Panc1 (cell line): Measurements from ENCODE around the gene ABAT. TPM values are rescaled to one million over a fixed set of nuclear protein-coding genes. Genes with fewer than 3 reads are reported as not detected.

Source experiments
- ATAC-seq: fragments of 200-7000 bp; cut with Tn5 transposase; 2 replicates; pipeline ENCODE4 v1.9.1; 2020; ENCODE audit warnings: mild to moderate bottlenecking, moderate library complexity
- BruUV-seq: library from RNA; stranded (reverse); fragments of 400-500 nt; replicated peaks from 2 replicates; lab custom pipeline; 2021; lab: Mats Ljungman, UMichigan
- CTCF ChIA-PET: fragments of 300-600 bp; sonication (Branson Sonifier 250); formaldehyde crosslinking; loops from one replicate; lab custom pipeline; 2022; ENCODE audit warnings: antibody characterized with exemption; lab: Charles Lee
- POLR2A ChIA-PET: fragments of 300-600 bp; sonication (Branson Sonifier 250); formaldehyde crosslinking; loops from one replicate; lab custom pipeline; 2022; ENCODE audit warnings: antibody characterized with exemption; lab: Charles Lee
- DNase-seq: peaks from one replicate; pipeline ENCODE4 v3.0.0-alpha.2; 2010; ENCODE audit warnings: low read depth, low spot score
- H3K27ac ChIP-seq: 2 replicates; pipeline ENCODE4 v1.5.1; 2011; ENCODE audit warnings: mild to moderate bottlenecking, low read length, inconsistent platforms
- H3K27me3 ChIP-seq: fragments of 200-500 bp; sonication (Bioruptor generic); 2 replicates; pipeline ENCODE4 v1.6.0; 2014; ENCODE audit warnings: low read length, inconsistent platforms; ENCODE audit not compliant: control insufficient read depth, insufficient read depth
- H3K36me3 ChIP-seq: fragments of 200-500 bp; sonication (Bioruptor generic); 2 replicates; pipeline ENCODE4 v1.5.1; 2014; ENCODE audit warnings: inconsistent platforms, mild to moderate bottlenecking, low read length, moderate library complexity; ENCODE audit not compliant: control insufficient read depth, insufficient read depth
- H3K4me1 ChIP-seq: 2 replicates; pipeline ENCODE4 v1.5.1; 2011; ENCODE audit warnings: inconsistent platforms, mild to moderate bottlenecking, low read length, moderate library complexity; ENCODE audit not compliant: control insufficient read depth, insufficient read depth
- H3K4me3 ChIP-seq, 2 experiments: 2 replicates each; pipeline ENCODE4 v1.5.1; 2011 to 2012; ENCODE audit warnings: low read depth in 2 of 2, low read length in 2 of 2, mild to moderate bottlenecking in 2 of 2, inconsistent platforms in 1 of 2, moderate library complexity in 1 of 2
- H3K9me3 ChIP-seq: fragments of 200-500 bp; sonication (Bioruptor generic); 2 replicates; pipeline ENCODE4 v1.5.1; 2014; ENCODE audit warnings: low read depth, mild to moderate bottlenecking, inconsistent platforms, low read length, moderate library complexity; ENCODE audit not compliant: control insufficient read depth, insufficient read depth
- POLR2AphosphoS5 ChIP-seq: IDR thresholded peaks from 2 replicates; pipeline ENCODE4 v1.6.1; 2012; ENCODE audit warnings: mild to moderate bottlenecking, low read depth, low read length, moderate library complexity
- SIN3A ChIP-seq: IDR thresholded peaks from 2 replicates; pipeline ENCODE4 v1.6.1; 2012; ENCODE audit warnings: low read depth, mild to moderate bottlenecking, low read length, moderate library complexity, borderline replicate concordance; ENCODE audit not compliant: insufficient read depth
- TCF7L2 ChIP-seq: IDR thresholded peaks from 2 replicates; pipeline ENCODE4 v1.6.1; 2011; ENCODE audit warnings: mild to moderate bottlenecking, low read depth, low read length, inconsistent platforms
- in situ Hi-C: cut with HindIII; loops from 2 replicates; pipeline ENCODE4 v1.10.0; 2016; ENCODE audit warnings: low sequenced_read_pairs, low pct_unique_long_range_greater_than_20kb
- intact Hi-C: fragments of 100-400 bp; cut with micrococcal nuclease; formaldehyde crosslinking; loops from one replicate; pipeline ENCODE4 v1.10.0; 2022; ENCODE audit not compliant: unreplicated experiment
- total RNA-seq: library from RNA; stranded (reverse); gene quantifications from one replicate; pipeline ENCODE4 v1.2.1, GENCODE V29; 2021; ENCODE audit not compliant: unreplicated experiment
- TF ChIP-seq, protein P1 (sequence below): fragments of 450-650 bp; IDR thresholded peaks from 2 replicates; pipeline ENCODE4 v1.5.1; 2017; ENCODE audit warnings: mild to moderate bottlenecking
- TF ChIP-seq, protein P2 (sequence below), 2 experiments: IDR thresholded peaks; 2 replicates each; pipeline ENCODE4 v1.6.1; 2011 to 2012; ENCODE audit warnings: low read depth in 2 of 2, control low read depth in 1 of 2, low read length in 1 of 2, mild to moderate bottlenecking in 1 of 2, moderate library complexity in 1 of 2; ENCODE audit not compliant: insufficient read depth in 1 of 2

Gene ABAT
- total RNA-seq, 1 experiment from 2014 or later, result 0.77 TPM

DNA sequence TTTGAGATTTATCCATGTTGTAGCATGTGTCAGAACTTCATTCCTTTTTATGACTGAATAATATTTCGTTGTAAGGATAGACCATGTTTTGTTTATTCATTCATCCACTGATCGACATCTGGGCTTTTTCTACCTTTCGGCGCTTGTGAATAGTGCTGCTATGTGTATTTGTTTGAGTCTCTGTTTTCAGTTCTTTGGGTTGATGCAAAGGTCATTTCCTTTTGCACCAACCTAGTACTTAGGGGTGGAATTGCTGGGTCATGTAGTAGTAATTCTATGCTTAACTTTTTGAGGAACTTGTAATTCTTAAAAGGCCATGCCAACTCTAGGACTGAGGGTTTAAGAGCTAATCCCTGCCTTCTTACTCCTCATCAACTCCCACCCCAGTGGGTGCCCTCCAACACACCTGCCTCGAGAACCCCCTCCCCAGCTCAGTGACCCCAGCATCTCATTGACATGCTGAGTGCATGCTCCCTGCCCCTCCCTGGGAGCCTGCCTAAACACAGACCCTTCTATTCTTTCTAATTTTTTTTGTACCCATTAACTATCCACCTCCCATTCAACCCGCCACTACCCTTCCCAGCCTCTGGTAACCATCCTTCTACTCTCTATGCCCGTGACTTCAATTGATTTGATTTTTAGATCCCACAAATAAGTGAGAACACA is 51.2 kb downstream of the ABAT start:
- Histone ChIP-seq H3K36me3 (no peaks in the 10 kb centered on the region), H3K9me3 (no peaks in the 10 kb centered on the region), H3K27me3 (peaks cover 3% of the 10 kb centered on the region), H3K4me1 (peaks cover 2% of the 10 kb centered on the region; the same call in 1 of the 2 replicates), H3K27ac (no peak overlapping the region), H3K4me3 (no peak overlapping the region)
- in situ Hi-C loops (no loop called here), intact Hi-C loops (no loop called here)
- ChIA-PET CTCF (interaction anchor here (0.6 kb wide), 1 partner anchor 45 kb away, joined by 3 read pairs; no protein-coding TSS in a partner anchor), POLR2A (no interaction called here)
- DNase-seq (no peak), ATAC-seq (no peak)
- no TSS peak for BruUV-seq
- no peak for TF ChIP-seq POLR2AphosphoS5
- TF ChIP-seq TCF7L2, result no peak
- no peak for TF ChIP-seq SIN3A
- TF ChIP-seq, protein P1, sequence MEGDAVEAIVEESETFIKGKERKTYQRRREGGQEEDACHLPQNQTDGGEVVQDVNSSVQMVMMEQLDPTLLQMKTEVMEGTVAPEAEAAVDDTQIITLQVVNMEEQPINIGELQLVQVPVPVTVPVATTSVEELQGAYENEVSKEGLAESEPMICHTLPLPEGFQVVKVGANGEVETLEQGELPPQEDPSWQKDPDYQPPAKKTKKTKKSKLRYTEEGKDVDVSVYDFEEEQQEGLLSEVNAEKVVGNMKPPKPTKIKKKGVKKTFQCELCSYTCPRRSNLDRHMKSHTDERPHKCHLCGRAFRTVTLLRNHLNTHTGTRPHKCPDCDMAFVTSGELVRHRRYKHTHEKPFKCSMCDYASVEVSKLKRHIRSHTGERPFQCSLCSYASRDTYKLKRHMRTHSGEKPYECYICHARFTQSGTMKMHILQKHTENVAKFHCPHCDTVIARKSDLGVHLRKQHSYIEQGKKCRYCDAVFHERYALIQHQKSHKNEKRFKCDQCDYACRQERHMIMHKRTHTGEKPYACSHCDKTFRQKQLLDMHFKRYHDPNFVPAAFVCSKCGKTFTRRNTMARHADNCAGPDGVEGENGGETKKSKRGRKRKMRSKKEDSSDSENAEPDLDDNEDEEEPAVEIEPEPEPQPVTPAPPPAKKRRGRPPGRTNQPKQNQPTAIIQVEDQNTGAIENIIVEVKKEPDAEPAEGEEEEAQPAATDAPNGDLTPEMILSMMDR, result no peak
- TF ChIP-seq, protein P2, sequence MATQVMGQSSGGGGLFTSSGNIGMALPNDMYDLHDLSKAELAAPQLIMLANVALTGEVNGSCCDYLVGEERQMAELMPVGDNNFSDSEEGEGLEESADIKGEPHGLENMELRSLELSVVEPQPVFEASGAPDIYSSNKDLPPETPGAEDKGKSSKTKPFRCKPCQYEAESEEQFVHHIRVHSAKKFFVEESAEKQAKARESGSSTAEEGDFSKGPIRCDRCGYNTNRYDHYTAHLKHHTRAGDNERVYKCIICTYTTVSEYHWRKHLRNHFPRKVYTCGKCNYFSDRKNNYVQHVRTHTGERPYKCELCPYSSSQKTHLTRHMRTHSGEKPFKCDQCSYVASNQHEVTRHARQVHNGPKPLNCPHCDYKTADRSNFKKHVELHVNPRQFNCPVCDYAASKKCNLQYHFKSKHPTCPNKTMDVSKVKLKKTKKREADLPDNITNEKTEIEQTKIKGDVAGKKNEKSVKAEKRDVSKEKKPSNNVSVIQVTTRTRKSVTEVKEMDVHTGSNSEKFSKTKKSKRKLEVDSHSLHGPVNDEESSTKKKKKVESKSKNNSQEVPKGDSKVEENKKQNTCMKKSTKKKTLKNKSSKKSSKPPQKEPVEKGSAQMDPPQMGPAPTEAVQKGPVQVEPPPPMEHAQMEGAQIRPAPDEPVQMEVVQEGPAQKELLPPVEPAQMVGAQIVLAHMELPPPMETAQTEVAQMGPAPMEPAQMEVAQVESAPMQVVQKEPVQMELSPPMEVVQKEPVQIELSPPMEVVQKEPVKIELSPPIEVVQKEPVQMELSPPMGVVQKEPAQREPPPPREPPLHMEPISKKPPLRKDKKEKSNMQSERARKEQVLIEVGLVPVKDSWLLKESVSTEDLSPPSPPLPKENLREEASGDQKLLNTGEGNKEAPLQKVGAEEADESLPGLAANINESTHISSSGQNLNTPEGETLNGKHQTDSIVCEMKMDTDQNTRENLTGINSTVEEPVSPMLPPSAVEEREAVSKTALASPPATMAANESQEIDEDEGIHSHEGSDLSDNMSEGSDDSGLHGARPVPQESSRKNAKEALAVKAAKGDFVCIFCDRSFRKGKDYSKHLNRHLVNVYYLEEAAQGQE (IDR thresholded peaks at IDR 0.05; ENCODE audit: insufficient read depth in 1 of 2, low read depth in 2 of 2, low read length in 1 of 2), result no peak

DNA sequence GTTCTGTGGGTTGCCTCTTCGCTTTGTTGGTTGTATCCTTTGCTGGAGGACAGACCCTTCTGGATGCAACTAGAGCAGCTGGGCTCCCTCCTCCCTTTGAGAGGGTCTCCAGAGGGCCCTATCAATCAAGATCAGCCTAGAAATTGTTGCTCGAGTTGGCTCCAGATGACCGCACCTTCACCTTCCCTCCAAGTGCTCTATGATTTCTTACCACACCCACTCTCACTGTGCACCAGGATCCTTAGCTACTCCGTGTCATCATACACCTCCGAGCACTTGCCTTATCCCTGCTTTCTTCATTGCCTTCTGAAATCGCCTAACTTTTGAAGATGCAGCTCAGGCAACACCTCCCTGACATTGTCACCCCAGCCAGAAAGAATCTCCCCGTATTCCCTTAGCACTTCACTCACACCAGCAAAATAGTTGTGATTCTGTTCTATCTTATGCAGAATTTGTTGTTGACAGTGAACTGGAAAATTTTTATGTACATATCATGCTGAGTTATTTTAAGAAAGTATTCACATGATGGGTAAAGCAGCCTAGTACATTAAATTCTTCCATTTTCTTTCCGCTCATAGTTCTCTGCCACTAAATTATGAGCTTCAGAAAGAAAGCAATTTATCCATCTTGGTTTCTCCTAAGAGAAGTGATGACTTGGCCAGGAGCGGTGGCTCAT is 52.9 kb downstream of the ABAT start:
- BruUV-seq, result no TSS peak
- ChIA-PET POLR2A (no interaction called here), CTCF (no interaction called here)
- peaks cover 3% of the 10 kb centered on the region for H3K27me3 ChIP-seq
- H3K4me3 ChIP-seq, result no peak overlapping the region
- ATAC-seq (no peak), DNase-seq (no peak)
- intact Hi-C loops (no loop called here), in situ Hi-C loops (no loop called here)
- H3K27ac ChIP-seq, result no peak overlapping the region
- no peaks in the 10 kb centered on the region for H3K36me3 ChIP-seq
- H3K4me1 ChIP-seq, result no peaks in the 10 kb centered on the region
- TF ChIP-seq SIN3A (no peak), TCF7L2 (no peak), POLR2AphosphoS5 (no peak)
- TF ChIP-seq, protein P2 (IDR thresholded peaks at IDR 0.05; ENCODE audit: insufficient read depth in 1 of 2, low read depth in 2 of 2, low read length in 1 of 2), result no peak
- TF ChIP-seq, protein P1, result no peak
- H3K9me3 ChIP-seq, result no peaks in the 10 kb centered on the region
